ENCODE measurements around the gene JMJD4. TPM values are rescaled to one million over a fixed set of nuclear protein-coding genes. Genes with fewer than 3 reads are reported as not detected.

Gene JMJD4
- total RNA-seq, 4 donors from 2014 or later, result 13.4 to 20.0 (median 16.7) TPM

GRCh38 chr1:227771771-227772170 is 36.7 kb upstream of the JMJD4 start:
- intact Hi-C loops (cut with DNase I), result no loop called here
- Histone ChIP-seq H3K36me3 (peaks cover 0 to 88% (median 11%) of the 10 kb centered on the region in 3 donors), H3K27me3 (no peaks in the 10 kb centered on the region), H3K27ac (no peak overlapping the region), H3K4me3 (no peak overlapping the region), H3K4me1 (no peaks in the 10 kb centered on the region), H3K9me3 (no peaks in the 10 kb centered on the region)
- DNase-seq, result no peak
- 83 to 100% methylated on average over 2 to 5 of the region's 7 CpGs for WGBS, 2 donors
- TF ChIP-seq CTCF (IDR thresholded peaks at IDR 0.05) (no peak), POLR2A (IDR thresholded peaks at IDR 0.05) (no peak)

GRCh38 chr1:227771326-227771725 is 36.2 kb upstream of the JMJD4 start:
- WGBS, 2 donors, result 82 to 96% methylated on average over 4 to 6 of the region's 8 CpGs
- no peaks in the 10 kb centered on the region for H3K4me1 ChIP-seq
- intact Hi-C loops (cut with DNase I), result no loop called here
- TF ChIP-seq POLR2A (IDR thresholded peaks at IDR 0.05) (no peak), CTCF (IDR thresholded peaks at IDR 0.05) (no peak)
- H3K27ac ChIP-seq, result no peak overlapping the region
- peaks cover 0 to under 1% (median 0%) of the 10 kb centered on the region in 4 donors for H3K27me3 ChIP-seq
- H3K4me3 ChIP-seq, result no peak overlapping the region
- H3K36me3 ChIP-seq, result peaks cover 0 to 88% (median 11%) of the 10 kb centered on the region in 3 donors
- no peak for DNase-seq
- no peaks in the 10 kb centered on the region for H3K9me3 ChIP-seq

GRCh38 chr1:227770812-227771211 is 35.7 kb upstream of the JMJD4 start:
- no peak overlapping the region for H3K4me3 ChIP-seq
- peaks cover 0 to 88% (median 10%) of the 10 kb centered on the region in 3 donors for H3K36me3 ChIP-seq
- H3K27me3 ChIP-seq, result peaks cover 0 to 5% (median 0%) of the 10 kb centered on the region in 4 donors
- no peak for TF ChIP-seq POLR2A (IDR thresholded peaks at IDR 0.05)
- no peak for TF ChIP-seq CTCF (IDR thresholded peaks at IDR 0.05)
- intact Hi-C loops (cut with DNase I), result no loop called here
- DNase-seq, result no peak
- H3K9me3 ChIP-seq, result no peaks in the 10 kb centered on the region
- peaks cover 0 to 2% (median 0%) of the 10 kb centered on the region in 3 donors for H3K4me1 ChIP-seq
- H3K27ac ChIP-seq, result no peak overlapping the region
- WGBS, 2 donors, result 94% methylated on average over 3 to 10 of the region's 13 CpGs

- Histone ChIP-seq H3K4me3 (no peak overlapping the region), H3K27me3 (peaks cover 0 to 10% (median 0%) of the 10 kb centered on the region in 4 donors), H3K4me1 (peaks cover 0 to 9% (median 0%) of the 10 kb centered on the region in 3 donors), H3K27ac (no peak overlapping the region), H3K9me3 (no peaks in the 10 kb centered on the region), H3K36me3 (peaks cover 0 to 87% (median 8%) of the 10 kb centered on the region in 3 donors)
- 85 to 99% methylated on average over 6 to 8 of the region's 15 CpGs for WGBS, 2 donors
- DNase-seq, result no peak
- intact Hi-C loops (cut with DNase I), result loop anchor here (10.0 kb wide), 1 partner anchor 115 kb away; no protein-coding TSS in a partner anchor
- TF ChIP-seq POLR2A (IDR thresholded peaks at IDR 0.05), result no peak
- no peak for TF ChIP-seq CTCF (IDR thresholded peaks at IDR 0.05)
These were observed 34.9 kb upstream of the JMJD4 start for GRCh38 chr1:227769936-227770494.

- Histone ChIP-seq H3K9me3 (no peaks in the 10 kb centered on the region), H3K27me3 (peaks cover 0 to 10% (median 0%) of the 10 kb centered on the region in 4 donors), H3K4me3 (no peak overlapping the region), H3K27ac (no peak overlapping the region), H3K36me3 (peaks cover 0 to 88% (median 8%) of the 10 kb centered on the region in 3 donors), H3K4me1 (peaks cover 0 to 15% (median 2%) of the 10 kb centered on the region in 3 donors)
- DNase-seq, result no peak
- TF ChIP-seq CTCF (IDR thresholded peaks at IDR 0.05) (no peak), POLR2A (IDR thresholded peaks at IDR 0.05) (no peak)
- intact Hi-C loops (cut with DNase I), result loop anchor here (10.0 kb wide), 1 partner anchor 116 kb away; no protein-coding TSS in a partner anchor
- WGBS, 2 donors, result 87% methylated on average over 8 to 12 of the region's 20 CpGs
These were observed 34.2 kb upstream of the JMJD4 start for GRCh38 chr1:227769047-227769935.
